ENCODE data around the gene SEL1L3. TPM values are rescaled to one million over a fixed set of nuclear protein-coding genes. Genes with fewer than 3 reads are reported as not detected.

SEL1L3 gene
- total and polyA plus RNA-seq, 2 donors (not counting 3 experiments of a cell fraction or from before 2014, with no cell fraction given) = 53.4 to 122 TPM

- no peaks in the 10 kb centered on the region for H3K9me1 ChIP-seq (replicated peaks; ENCODE audit: control insufficient read depth, extremely low read depth, insufficient read depth, low read length)
- no peaks in the 10 kb centered on the region for H4K20me1 ChIP-seq (replicated peaks; ENCODE audit: control insufficient read depth, extremely low read depth, insufficient read depth, low read length)
- DNase-seq (ENCODE audit: low read depth, low spot score) = no peak
- H3K79me2 ChIP-seq (ENCODE audit: control insufficient read depth, insufficient read depth, low read length) = no peaks in the 10 kb centered on the region
- no peak overlapping the region for H3K4me2 ChIP-seq (ENCODE audit: insufficient read depth, low read length)
- H3K36me3 ChIP-seq (ENCODE audit: control insufficient read depth in 2 of 2, extremely low read depth in 1 of 2, insufficient read depth in 2 of 2, low read length in 2 of 2) = peaks cover 16 to 18% of the 10 kb centered on the region in 2 experiments
- intact Hi-C loops (cut with micrococcal nuclease) (no loop called here), dilution Hi-C loops (cut with MboI; ENCODE audit: extremely low pct_ligation_motif_present, low sequenced_read_pairs) (no loop called here)
- H2AFZ ChIP-seq (ENCODE audit: low read depth, low read length) = no peak overlapping the region
- TF ChIP-seq, protein P1, sequence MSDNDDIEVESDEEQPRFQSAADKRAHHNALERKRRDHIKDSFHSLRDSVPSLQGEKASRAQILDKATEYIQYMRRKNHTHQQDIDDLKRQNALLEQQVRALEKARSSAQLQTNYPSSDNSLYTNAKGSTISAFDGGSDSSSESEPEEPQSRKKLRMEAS (IDR thresholded peaks at IDR 0.05; ENCODE audit: insufficient read depth, insufficient read length) = no peak
- TF ChIP-seq GATA2 (IDR thresholded peaks at IDR 0.05; ENCODE audit: insufficient read depth, insufficient read length, low read depth, low read length) (no peak), FOS (IDR thresholded peaks at IDR 0.05; ENCODE audit: borderline replicate concordance, insufficient read depth, low read length) (no peak), POLR2A (IDR thresholded peaks at IDR 0.05; ENCODE audit: low read depth, low read length) (no peak), POLR2AphosphoS5 (IDR thresholded peaks at IDR 0.05; ENCODE audit: insufficient read depth, low read depth, low read length) (no peak), MYC (IDR thresholded peaks at IDR 0.05; ENCODE audit: low read depth, low read length) (no peak), CTCF (IDR thresholded peaks at IDR 0.05; ENCODE audit: extremely low read depth in 1 of 2, insufficient read depth in 1 of 2, low read depth in 1 of 2, low read length in 2 of 2) (no peak), JUN (IDR thresholded peaks at IDR 0.05; ENCODE audit: borderline replicate concordance, insufficient read depth, insufficient read length, low read depth) (no peak), EZH2 (IDR thresholded peaks at IDR 0.05; ENCODE audit: borderline replicate concordance, low read depth, low read length, severe bottlenecking) (no peak)
- no peak overlapping the region for H3K9ac ChIP-seq (replicated peaks; ENCODE audit: extremely low read depth, insufficient read depth, low read length)
- no peaks in the 10 kb centered on the region for H3K9me3 ChIP-seq (replicated peaks; ENCODE audit: control insufficient read depth, insufficient read depth, low read length)
- FAIRE-seq = no peak
- H3K4me3 ChIP-seq (replicated peaks in 1 of 3; ENCODE audit: insufficient read depth in 1 of 3, low read depth in 1 of 3, low read length in 3 of 3) = no peak overlapping the region
- ChIA-PET POLR2A (no interaction called here), CTCF (interaction anchor here (1.2 to 1.8 kb wide), 4 partner anchors 9 to 337 kb away, joined by 6 to 9 read pairs (median 8); no protein-coding TSS in a partner anchor)
- H3K4me1 ChIP-seq (ENCODE audit: control insufficient read depth, extremely low read depth, insufficient read depth, low read length) = no peaks in the 10 kb centered on the region
- H3K27me3 ChIP-seq (ENCODE audit: control insufficient read depth in 2 of 2, insufficient read depth in 2 of 2, low read length in 2 of 2) = no peaks in the 10 kb centered on the region
- BruUV-seq (replicated peaks) = no TSS peak
- H3K27ac ChIP-seq (ENCODE audit: insufficient read depth, low read depth, low read length) = no peak overlapping the region
These were observed 86.0 kb downstream of the SEL1L3 start for GRCh38 chr4:25776795-25777194.

All from endothelial cell of umbilical vein (primary cell).